GM19328 (cell line): ENCODE measurements around the gene UQCR10.

Source experiments
- ATAC-seq: cut with Tn5 transposase; IDR thresholded peaks from one replicate; pipeline ENCODE4 v1.9.1; 2021; ENCODE audit warnings: mild to moderate bottlenecking, moderate library complexity; ENCODE audit not compliant: unreplicated experiment

The UQCR10 gene

GRCh38 chr22:29758959-29759358 lies 8.2 kb upstream of the UQCR10 start:
- ATAC-seq: no peak

DNA sequence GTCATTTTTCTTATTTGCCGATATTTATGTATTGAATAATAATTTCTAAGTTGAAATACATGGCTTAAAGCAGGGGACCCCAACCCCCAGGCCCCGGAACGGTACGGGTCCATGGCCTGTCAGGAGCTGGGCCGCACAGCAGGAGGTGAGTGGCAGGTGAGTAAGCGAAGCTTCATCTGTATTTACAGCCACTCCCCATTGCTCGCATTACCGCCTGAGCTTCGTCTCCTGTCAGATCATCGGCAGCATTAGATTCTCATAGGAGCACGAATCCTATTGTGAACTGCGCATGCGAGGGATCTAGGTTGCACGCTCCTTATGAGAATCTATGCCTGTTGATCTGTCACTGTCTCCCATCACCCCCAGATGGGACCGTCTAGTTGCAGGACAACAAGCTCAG lies 4.9 kb upstream of the UQCR10 start:
- no peak for ATAC-seq

- ATAC-seq: no peak
Observed at GRCh38 chr22:29765905-29766631, 1.1 kb upstream of the UQCR10 start.

DNA sequence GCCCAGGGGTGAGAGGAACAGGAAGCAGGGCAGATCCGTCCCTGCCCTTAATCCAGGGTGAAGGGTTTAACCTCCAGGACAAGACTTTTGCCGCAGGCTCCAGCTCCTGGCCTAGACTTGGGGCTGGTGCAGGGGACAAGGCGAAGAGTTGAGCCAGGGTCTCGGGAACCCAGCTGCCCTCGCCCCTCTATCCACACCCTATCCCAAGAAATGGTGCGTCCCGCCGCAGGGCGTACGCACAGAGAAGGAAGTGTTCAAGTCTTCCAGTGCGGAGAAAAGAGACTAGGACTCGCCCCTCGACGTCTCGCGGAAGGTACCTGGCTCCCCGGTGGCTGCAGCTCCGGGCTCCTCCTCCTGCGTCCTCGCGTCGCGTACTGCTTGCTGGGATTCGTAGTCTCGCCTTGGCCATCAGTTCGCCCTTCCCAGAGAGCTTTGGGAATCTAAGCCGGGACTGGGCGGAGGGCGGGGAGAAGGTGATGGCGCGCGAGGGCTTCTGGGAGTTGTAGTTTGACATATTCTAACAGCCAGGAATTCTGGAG lies 468 bp upstream of the UQCR10 start, which contains the start of gene ZMAT5:
TSS of gene ZMAT5 (minus strand) at position 376 of the 539 bp plus-strand sequence. CDS start 18,463 bp downstream, outside the sequence.
- ATAC-seq: peak; percentile 86

DNA sequence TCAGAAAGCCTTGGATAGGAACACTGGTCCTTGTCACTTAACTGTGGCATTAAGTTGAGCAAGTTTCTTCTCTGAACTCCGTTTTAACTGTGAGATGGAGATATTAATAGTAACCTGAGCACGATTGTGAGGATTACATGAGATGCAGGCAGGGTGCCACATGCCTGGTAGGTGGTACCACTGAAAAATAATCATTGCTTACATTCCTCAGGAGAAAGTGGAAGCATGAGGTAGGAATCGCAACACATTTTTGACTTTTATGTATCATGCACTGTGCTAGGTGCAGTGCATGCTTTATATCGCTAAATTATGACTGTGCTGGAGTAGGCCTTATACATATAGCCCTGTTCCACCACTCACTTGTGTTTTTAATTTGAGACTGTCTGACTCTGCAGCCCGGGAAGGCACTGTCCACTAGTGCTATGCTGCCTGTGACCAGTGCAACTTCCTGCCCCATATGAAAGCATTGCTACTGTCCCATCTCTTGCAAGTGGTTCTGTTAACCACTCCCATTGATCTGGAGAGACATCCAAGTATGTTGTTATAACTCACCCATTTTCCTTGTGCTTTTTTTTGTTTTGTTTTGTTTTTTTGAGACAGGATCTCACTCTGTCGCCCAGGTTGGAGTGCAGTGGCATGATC lies 1.0 kb downstream of the UQCR10 start:
- no peak for ATAC-seq

DNA sequence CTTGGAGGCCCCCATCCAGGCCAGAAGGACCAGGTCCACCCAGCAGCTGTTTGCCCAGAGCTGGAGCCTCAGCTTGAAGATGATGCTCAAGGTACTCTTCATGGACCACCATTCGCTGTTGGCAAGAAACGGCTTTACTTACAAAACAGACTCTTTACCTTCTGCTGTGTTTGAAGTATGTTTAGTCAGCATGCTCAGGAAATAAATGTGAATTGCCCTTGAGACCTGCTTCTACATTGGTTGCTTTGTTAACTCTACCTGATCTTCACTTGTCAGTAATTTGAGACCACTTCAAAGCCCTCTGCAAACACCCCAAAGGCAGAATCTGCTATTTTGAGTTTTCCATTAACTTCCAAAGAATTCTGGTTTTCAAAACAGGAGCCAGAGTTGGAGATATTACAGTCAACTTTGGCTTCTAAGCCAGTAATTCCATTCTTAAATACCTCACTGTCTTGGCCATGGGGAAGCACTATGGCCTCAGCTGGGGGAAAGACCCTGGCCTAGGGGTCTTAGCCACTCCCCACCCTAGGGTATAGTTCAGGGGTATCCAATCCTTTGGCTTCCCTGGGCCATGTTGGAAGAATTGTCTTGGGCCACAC lies 2.7 kb downstream of the UQCR10 start:
- no peak for ATAC-seq

DNA sequence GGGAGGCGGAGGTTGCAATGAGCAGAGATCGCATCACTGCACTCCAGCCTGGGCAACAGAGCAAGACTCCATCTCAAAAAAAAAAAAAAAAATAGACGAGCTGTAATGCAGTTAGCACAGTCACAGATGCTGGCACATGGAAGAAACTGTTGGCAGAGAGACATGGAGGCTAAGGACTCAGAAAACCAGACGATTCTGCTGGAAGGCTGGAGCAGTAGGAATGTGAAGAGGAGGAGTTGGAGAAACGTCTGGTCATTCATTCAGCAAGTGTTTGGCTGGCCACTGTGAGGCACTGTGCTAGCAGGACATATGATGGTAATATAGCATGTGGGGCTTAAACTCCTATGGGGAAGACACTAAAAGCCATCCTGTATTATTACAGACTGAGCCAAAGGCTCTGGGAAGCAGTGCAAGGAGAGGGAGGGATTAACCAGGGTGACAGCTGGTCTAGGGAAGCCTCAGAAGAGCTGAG lies 5.0 kb downstream of the UQCR10 start:
- no peak for ATAC-seq

GRCh38 chr22:29773233-29773632 lies 6.1 kb downstream of the UQCR10 start:
- no peak for ATAC-seq

- no peak for ATAC-seq
Observed at GRCh38 chr22:29780220-29780619, 13.1 kb downstream of the UQCR10 start.

GRCh38 chr22:29780748-29781676 lies 13.8 kb downstream of the UQCR10 start:
- no peak for ATAC-seq

DNA sequence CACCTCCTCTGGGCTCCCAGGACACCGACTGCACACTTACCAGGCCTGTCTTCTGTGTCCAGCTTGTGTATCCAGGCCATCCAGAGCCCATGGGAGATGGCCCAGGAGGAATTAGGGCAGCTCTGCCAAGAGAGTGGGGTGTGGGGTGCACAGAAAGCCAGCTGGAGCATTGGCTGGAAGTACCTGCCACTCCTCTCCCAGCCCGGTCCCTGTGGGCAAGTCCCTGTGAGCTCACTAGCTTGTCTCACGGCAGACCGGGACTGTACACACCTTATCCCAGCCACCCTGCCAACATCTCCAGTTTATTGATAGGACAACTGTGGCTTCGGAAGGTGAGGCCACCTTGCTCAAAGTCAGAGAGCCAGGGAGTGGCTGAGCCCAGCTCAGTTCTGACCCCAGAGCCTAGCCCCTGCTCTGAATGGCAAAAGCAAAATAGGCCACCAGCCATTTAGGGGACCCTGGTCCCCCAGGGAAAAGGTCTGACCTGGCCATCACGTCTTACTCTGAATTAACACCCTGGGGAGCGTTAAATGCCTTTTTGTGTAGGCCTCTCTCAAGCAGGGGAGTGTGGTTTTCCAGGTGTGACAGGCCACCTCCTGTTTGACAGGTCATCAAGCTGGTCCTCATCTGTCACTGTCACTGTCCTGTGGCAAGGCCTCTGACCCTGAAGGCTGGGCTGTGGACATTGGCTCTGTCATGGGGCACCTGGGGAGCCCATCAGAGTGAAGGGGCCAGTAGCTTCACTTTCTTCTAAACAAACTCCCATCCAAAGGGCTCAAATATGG lies 15.1 kb downstream of the UQCR10 start:
- ATAC-seq: no peak

DNA sequence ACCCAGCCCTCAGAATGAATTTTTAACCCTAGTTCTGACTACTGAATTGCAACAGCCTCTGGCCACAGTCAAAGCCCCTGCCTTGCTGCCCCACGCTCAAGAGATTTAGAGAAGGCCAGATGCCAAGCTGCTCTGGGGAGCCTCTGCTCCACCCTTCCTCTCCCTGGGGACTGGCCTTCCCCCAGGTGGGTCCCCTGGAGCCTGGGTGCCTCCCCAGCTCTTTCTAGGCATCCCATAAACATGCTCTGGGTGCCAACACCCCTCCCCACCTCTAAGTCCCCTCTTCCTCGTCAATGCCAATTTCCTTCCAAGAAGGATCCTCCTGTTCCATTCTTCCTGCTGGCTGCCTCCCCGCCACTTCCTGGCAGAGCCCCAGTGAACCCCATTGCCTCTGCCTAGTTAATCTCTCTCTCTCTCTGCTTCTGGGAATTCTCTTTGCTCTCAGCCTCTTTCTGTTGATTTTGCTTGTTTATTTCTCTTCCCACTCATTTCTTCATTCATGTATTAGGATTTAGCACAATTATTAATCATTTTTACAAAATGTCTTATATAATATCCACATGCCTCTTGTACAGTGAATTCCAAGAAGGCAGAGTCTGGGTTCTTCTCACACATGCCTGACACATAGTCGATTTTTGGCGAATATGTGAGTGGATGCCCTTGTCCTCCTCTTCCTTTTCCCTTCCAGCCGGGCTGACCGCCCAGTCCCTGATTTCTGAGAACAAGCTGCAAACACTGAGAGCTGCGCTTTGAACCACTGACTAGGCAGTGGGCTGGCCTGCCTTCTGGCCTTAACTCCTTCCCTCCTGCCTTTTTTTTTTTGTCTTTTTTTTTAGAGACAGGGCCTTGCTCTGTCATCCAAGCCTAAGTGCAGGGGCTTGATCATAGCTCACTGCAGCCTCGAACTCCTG lies 17.5 kb downstream of the UQCR10 start:
- no peak for ATAC-seq

DNA sequence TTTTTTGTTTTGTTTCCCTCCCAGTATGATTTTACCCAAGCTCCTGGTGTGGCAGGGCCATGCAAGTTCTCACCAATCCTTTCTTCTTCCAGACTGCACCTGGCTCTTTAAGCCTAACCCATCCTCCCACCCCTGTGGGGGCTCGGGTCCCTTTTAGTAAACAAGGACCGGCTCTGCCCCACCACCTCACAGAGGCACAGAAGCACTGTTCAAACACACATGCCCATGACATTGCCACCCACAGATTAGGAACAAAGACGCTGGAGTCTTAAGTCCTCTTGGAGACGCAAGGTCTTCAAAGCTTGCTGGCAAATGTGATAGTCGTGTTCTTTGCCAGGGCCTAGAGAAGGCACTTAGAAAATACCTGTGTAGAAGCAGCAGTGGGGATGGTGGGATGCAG lies 18.9 kb downstream of the UQCR10 start:
- no peak for ATAC-seq

- no peak for ATAC-seq
Observed at GRCh38 chr22:29787371-29787980, 20.3 kb downstream of the UQCR10 start.

GRCh38 chr22:29788339-29789279 lies 21.4 kb downstream of the UQCR10 start:
- ATAC-seq: no peak

DNA sequence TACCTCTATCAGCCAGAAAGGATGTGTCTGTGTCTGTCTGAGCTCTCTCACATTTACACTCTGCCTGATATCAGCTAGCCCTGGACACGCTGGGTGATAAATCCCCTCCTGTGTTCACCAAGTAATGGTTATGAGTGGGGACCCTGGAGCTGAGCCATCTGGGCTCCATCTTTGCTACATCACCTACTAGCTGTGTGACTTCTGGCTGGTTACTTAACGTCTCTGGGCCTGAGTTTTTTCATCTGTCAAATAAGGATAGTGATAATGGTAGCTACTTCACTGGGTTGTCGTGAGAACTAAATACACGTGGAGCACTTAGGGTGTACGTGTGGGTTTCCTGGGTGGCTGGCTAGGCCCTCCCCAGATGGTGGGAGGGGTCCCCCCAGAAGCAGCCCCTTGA lies 22.9 kb downstream of the UQCR10 start:
- ATAC-seq: no peak

DNA sequence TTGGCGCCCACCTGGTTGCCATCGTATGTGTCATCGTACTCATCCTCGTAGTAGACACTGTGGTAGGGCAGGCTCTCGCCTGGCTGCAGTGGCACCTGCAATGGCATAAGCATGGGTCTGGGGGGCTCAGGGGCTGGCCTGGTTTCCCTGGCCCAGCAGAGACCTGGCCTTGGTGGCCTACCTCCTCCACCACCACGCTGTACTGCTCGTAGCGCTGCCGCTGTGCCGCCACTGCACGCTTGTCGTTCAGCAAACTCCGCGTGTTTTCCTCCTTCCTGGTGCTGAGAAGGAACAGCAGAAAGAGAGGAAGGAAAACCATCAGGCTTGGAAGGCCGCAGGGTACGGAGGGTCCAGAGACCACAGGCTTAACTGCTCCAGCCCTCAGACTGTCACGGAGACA lies 26.2 kb downstream of the UQCR10 start:
- ATAC-seq: no peak
